Hepatic stellate cell (primary cell): ENCODE measurements around the gene SLC10A3.

Experiments
- DNase-seq: peaks from one replicate; pipeline ENCODE4 v3.0.0; 2011; ENCODE audit warnings: low spot score

The SLC10A3 gene

GRCh38 chrX:154490414-154491083 is at the start of gene SLC10A3:
Gene SLC10A3 (minus strand): TSS chrX:154490629. CDS start chrX:154488940, 1,689 bp downstream.
- DNase-seq, result peak; percentile 95

- DNase-seq, result no peak
These were observed 48.6 kb upstream of the SLC10A3 start for GRCh38 chrX:154539077-154539476.

GRCh38 chrX:154535892-154536291 is 45.5 kb upstream of the SLC10A3 start:
- no peak for DNase-seq

GRCh38 chrX:154534526-154535322 is 44.3 kb upstream of the SLC10A3 start:
- peak; percentile 92 for DNase-seq

GRCh38 chrX:154532690-154533089 is 42.3 kb upstream of the SLC10A3 start:
- no peak for DNase-seq

- peak; percentile 58 for DNase-seq
These were observed 41.2 kb upstream of the SLC10A3 start for GRCh38 chrX:154531626-154532025.

- DNase-seq, result no peak
These were observed 39.9 kb upstream of the SLC10A3 start for GRCh38 chrX:154530286-154530685.

- peak; percentile 37 for DNase-seq
These were observed 38.8 kb upstream of the SLC10A3 start for GRCh38 chrX:154529206-154529612.

GRCh38 chrX:154526901-154527675 is 36.7 kb upstream of the SLC10A3 start:
- peak; percentile 73 for DNase-seq

- no peak for DNase-seq
These were observed 35.4 kb upstream of the SLC10A3 start for GRCh38 chrX:154525606-154526490.

GRCh38 chrX:154519389-154519788 is 29.0 kb upstream of the SLC10A3 start:
- no peak for DNase-seq

- no peak for DNase-seq
These were observed 26.8 kb upstream of the SLC10A3 start for GRCh38 chrX:154517101-154517781.

- no peak for DNase-seq
These were observed 26.2 kb upstream of the SLC10A3 start for GRCh38 chrX:154516656-154517100.

GRCh38 chrX:154515966-154516655 is 25.7 kb upstream of the SLC10A3 start, which contains the start of gene FAM3A:
Gene FAM3A (minus strand): TSS chrX:154516232. CDS start chrX:154515772, 460 bp downstream.
- peak; percentile 65 for DNase-seq

- DNase-seq, result no peak
These were observed 24.9 kb upstream of the SLC10A3 start for GRCh38 chrX:154515090-154515965.

GRCh38 chrX:154513716-154514115 is 23.3 kb upstream of the SLC10A3 start:
- no peak for DNase-seq

- DNase-seq, result no peak
These were observed 22.6 kb upstream of the SLC10A3 start for GRCh38 chrX:154512879-154513553.

GRCh38 chrX:154511761-154512160 is 21.3 kb upstream of the SLC10A3 start:
- no peak for DNase-seq

GRCh38 chrX:154509455-154509854 is 19.0 kb upstream of the SLC10A3 start:
- DNase-seq, result no peak
